Aorta (tissue), 5 donors: ENCODE results near the gene CNRIP1. TPM values are rescaled to one million over a fixed set of nuclear protein-coding genes. Genes with fewer than 3 reads are reported as not detected.

Experiments
- ATAC-seq: fragments of 200-7000 bp; cut with Tn5 transposase; one replicate; pipeline ENCODE4 v1.9.1; 2022; ENCODE audit warnings: moderate library complexity; ENCODE audit not compliant: low FRiP score
- DNase-seq, 2 donors: peaks; one replicate each; pipeline ENCODE4 v3.0.0-alpha.2; 2020
- H3K27ac ChIP-seq, 2 donors: one replicate each; pipeline ENCODE4 v1.5.1; 2013; ENCODE audit warnings: low read length in 2 of 2, mild to moderate bottlenecking in 2 of 2, moderate library complexity in 2 of 2, control low read depth in 1 of 2, inconsistent platforms in 1 of 2, low read depth in 1 of 2
- H3K27me3 ChIP-seq, 2 donors: one replicate each; pipeline ENCODE4 v1.6.1; 2013; ENCODE audit warnings: control low read depth in 1 of 2, low read length in 1 of 2, mild to moderate bottlenecking in 1 of 2, moderate library complexity in 1 of 2; ENCODE audit not compliant: insufficient read depth in 2 of 2, control insufficient read depth in 1 of 2
- H3K36me3 ChIP-seq, 2 donors: one replicate each; pipeline ENCODE4 v1.6.1; 2013; ENCODE audit warnings: control low read depth in 1 of 2, low read length in 1 of 2, mild to moderate bottlenecking in 1 of 2; ENCODE audit not compliant: insufficient read depth in 2 of 2, control insufficient read depth in 1 of 2
- H3K4me1 ChIP-seq, 2 donors: one replicate each; pipeline ENCODE4 v1.6.1; 2013; ENCODE audit warnings: low read length in 2 of 2, control low read depth in 1 of 2, mild to moderate bottlenecking in 1 of 2, moderate library complexity in 1 of 2; ENCODE audit not compliant: insufficient read depth in 2 of 2, control insufficient read depth in 1 of 2
- H3K4me3 ChIP-seq, 2 donors: one replicate each; pipeline ENCODE4 v1.5.1; 2013; ENCODE audit warnings: low read length in 2 of 2, control low read depth in 1 of 2, mild to moderate bottlenecking in 1 of 2
- H3K9me3 ChIP-seq: one replicate; pipeline ENCODE4 v1.6.1; 2013; ENCODE audit warnings: mild to moderate bottlenecking, low read length; ENCODE audit not compliant: control insufficient read depth
- WGBS, 2 donors: extraction: QIAGEN DNeasy Blood & Tissue Kit; methylation state at CpG; one replicate each; pipeline ENCODE4 v1.1.7; 2013; 5-methylcytosine and 5-hydroxymethylcytosine counted together
- intact Hi-C, 2 donors: fragments of 100-400 bp; cut with DNase I; formaldehyde crosslinking; loops; one replicate each; pipeline versions ENCODE4 v1.14.2 to v1.15.0; 2022
- polyA plus RNA-seq, 2 donors: library from polyadenylated mRNA; stranded (reverse); fragments of 200-250 nt; gene quantifications; one replicate each; pipeline ENCODE4 v1.2.3, GENCODE V29; 2013
- total RNA-seq, 2 donors: library from RNA; stranded (reverse); fragmentation: NEBNext Ultra II Directional; extraction: Animal tissue kit (Norgen Biotek cat#: 25700); gene quantifications; one replicate each; pipeline ENCODE4 v1.2.1, GENCODE V29; 2021
- donor health status: healthy with polysubstance abuse.
- donor health status: Bipolar disorder and iron deficiency.
- donor health status: DM: no; HTN: no; CAD: no.
- donor health status: DM: no; HTN: no; CAD: no.
- donor health status: DM: yes; HTN: yes; CAD: no.

Gene CNRIP1
- total and polyA plus RNA-seq, 4 donors = 24.8 to 40.7 (median 29.9) TPM

- Histone ChIP-seq H3K27ac (no peak overlapping the region), H3K27me3 (no peaks in the 10 kb centered on the region), H3K36me3 (no peaks in the 10 kb centered on the region), H3K4me1 (no peaks in the 10 kb centered on the region), H3K4me3 (no peak overlapping the region), H3K9me3 (no peaks in the 10 kb centered on the region)
- intact Hi-C loops = no loop called here
- no peak for DNase-seq
- 94% methylated on average over 10 to 12 of the region's 12 CpGs for WGBS, 2 donors
- no peak for ATAC-seq
Observed at GRCh38 chr2:68303033-68303901, 16.5 kb downstream of the CNRIP1 start.

- Histone ChIP-seq H3K27ac (no peak overlapping the region), H3K36me3 (no peaks in the 10 kb centered on the region), H3K27me3 (no peaks in the 10 kb centered on the region), H3K4me3 (no peak overlapping the region), H3K9me3 (no peaks in the 10 kb centered on the region), H3K4me1 (no peaks in the 10 kb centered on the region)
- no peak for ATAC-seq
- intact Hi-C loops = no loop called here
- no peak for DNase-seq
- 84 to 86% methylated on average over 3 of the region's 3 CpGs for WGBS, 2 donors
Observed at GRCh38 chr2:68302281-68302875, 17.4 kb downstream of the CNRIP1 start.

DNA sequence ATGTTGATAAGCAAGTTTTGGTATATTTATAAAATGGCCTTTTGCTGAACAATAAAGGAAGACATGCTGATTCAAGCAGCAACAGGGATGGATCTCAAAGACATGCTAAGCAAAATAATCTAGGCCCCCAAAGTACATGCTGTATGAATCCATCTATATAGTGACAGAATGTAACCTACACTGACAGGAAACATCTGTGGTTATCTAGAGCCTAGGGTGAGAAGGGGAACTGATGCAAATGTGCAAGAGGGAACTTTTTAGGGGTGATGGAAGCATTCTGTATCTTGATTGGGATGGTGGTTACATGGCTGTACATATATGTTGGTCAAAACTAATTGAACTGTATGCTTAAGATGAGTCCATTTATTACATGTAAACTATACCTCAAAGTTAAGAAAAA lies 24.2 kb downstream of the CNRIP1 start:
- intact Hi-C loops = no loop called here
- no peaks in the 10 kb centered on the region for H3K4me1 ChIP-seq
- H3K9me3 ChIP-seq = no peaks in the 10 kb centered on the region
- H3K4me3 ChIP-seq = no peak overlapping the region
- H3K36me3 ChIP-seq = no peaks in the 10 kb centered on the region
- no peaks in the 10 kb centered on the region for H3K27me3 ChIP-seq
- ATAC-seq (no peak), DNase-seq (no peak)
- no peak overlapping the region for H3K27ac ChIP-seq

DNA sequence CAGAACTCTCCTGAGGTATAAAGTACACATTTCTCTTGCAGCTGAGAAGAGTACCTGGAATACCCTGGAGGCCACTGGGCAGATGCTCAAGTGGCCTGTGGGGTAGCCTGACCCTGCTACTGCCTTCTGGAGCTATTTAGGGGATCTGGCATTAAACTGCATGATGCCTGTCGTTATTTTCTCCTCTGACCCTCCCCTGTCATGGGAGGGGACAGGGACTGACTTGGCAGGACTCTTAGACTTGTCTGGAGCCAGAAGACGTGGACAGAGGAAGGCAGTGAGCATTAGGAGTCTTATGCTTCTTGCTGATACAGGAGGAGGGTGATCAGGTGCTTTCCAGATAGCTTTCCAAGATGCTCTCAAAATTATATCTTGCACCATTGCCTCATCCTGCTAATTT lies 24.8 kb downstream of the CNRIP1 start:
- 45 to 47% methylated on average over 2 of the region's 2 CpGs for WGBS, 2 donors
- Histone ChIP-seq H3K4me3 (no peak overlapping the region), H3K9me3 (no peaks in the 10 kb centered on the region), H3K27me3 (no peaks in the 10 kb centered on the region), H3K27ac (no peak overlapping the region), H3K4me1 (no peaks in the 10 kb centered on the region), H3K36me3 (no peaks in the 10 kb centered on the region)
- DNase-seq (no peak), ATAC-seq (no peak)
- intact Hi-C loops = no loop called here

DNA sequence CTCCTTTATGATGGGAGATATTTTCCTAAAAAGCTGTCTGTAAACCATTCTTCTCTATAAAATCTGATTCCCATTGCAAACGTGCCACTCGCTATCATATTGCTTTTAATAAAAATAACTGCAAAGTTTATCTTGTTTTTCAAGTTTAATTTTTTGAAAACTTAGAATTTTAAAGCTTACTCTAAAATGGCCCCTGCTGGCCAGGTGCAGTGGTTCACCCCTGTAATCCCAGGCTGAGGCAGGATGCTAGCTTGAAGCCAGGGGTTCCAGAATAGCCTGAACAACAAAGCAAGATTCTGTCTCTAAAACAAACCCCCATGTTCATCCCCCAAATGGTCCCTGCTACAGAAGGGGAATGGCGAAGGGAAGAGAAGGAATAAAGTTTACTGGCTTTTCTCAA lies 25.6 kb downstream of the CNRIP1 start:
- Histone ChIP-seq H3K4me1 (no peaks in the 10 kb centered on the region), H3K27ac (no peak overlapping the region), H3K4me3 (no peak overlapping the region), H3K36me3 (no peaks in the 10 kb centered on the region), H3K9me3 (no peaks in the 10 kb centered on the region), H3K27me3 (no peaks in the 10 kb centered on the region)
- WGBS, 2 donors = 83% methylated on average over 3 of the region's 3 CpGs
- intact Hi-C loops = no loop called here
- DNase-seq = no peak
- ATAC-seq = no peak

DNA sequence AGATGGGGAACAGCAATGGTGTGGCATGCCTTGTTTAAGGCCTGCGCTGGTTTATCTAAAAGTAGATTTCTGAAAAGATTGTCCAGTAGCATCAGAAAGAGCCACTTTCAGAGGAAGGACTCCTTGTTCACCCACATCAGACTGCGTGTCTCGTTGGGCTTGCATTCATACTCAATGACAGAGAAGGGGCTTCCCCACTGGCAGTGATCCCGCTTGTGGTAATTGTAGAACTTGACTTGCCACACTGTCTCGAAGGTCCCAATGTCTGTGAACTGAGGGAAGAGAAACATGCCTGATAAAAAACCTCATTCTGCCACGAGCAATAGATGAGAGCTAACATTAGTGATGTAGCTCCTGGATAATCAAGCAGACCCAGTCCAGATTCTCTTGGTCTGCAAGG lies 26.0 kb downstream of the CNRIP1 start:
- DNase-seq (no peak), ATAC-seq (no peak)
- Histone ChIP-seq H3K36me3 (no peaks in the 10 kb centered on the region), H3K27me3 (no peaks in the 10 kb centered on the region), H3K9me3 (no peaks in the 10 kb centered on the region), H3K27ac (no peak overlapping the region), H3K4me3 (no peak overlapping the region), H3K4me1 (no peaks in the 10 kb centered on the region)
- intact Hi-C loops = no loop called here
- 84 to 86% methylated on average over 6 of the region's 6 CpGs for WGBS, 2 donors

DNA sequence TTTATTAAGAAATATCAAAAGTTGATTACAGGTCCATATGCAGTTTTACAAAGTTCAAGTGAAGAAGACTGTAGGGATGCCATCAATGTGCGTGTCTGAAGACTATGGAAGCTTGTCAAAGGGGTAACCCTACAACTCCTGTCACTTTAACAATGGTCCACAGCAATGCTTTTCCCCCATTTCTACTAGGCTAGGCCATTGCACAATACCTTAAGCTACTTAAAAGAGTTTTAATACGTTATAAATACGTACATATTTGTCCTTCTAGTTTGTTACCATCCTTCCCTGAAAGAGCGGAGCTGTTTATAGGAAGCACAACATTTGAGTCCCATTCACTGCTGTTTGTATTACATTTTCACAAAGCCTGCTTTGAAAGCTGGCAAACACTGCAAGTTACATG lies 26.7 kb downstream of the CNRIP1 start:
- intact Hi-C loops = no loop called here
- no peaks in the 10 kb centered on the region for H3K27me3 ChIP-seq
- H3K27ac ChIP-seq = no peak overlapping the region
- no peaks in the 10 kb centered on the region for H3K9me3 ChIP-seq
- H3K4me3 ChIP-seq = no peak overlapping the region
- no peaks in the 10 kb centered on the region for H3K36me3 ChIP-seq
- H3K4me1 ChIP-seq = no peaks in the 10 kb centered on the region
- DNase-seq (no peak), ATAC-seq (no peak)
- WGBS, 2 donors = 92 to 94% methylated on average over 4 of the region's 4 CpGs

DNA sequence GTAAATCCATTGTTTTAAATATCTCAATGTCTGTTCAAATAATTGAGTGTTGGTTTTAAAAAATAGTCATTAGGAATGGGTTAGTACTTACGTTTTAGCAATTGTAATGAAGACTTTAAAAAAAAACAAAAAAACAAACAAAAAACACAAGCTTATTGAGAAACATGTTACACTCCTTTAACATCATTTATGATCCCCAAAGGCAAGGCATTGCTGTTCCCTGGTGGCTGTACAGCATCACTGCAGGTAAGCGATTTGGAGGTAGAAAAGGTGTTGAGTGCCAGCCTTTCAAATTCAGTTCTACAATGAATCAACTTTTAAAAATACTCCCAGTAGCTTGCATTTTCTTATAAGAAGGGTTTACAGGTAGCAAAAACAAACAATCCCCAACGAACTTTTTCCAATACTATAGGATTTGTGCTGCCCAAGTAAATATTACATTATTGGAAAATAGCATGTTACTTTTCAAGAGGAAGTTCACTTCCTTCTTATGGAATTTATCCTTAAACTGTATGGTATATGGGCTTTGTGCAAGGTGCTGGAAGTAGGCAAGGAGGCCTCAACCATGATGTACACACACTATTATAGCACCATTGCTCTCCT lies 27.5 kb downstream of the CNRIP1 start:
- ATAC-seq (no peak), DNase-seq (no peak)
- H3K4me3 ChIP-seq = no peak overlapping the region
- no peak overlapping the region for H3K27ac ChIP-seq
- no peaks in the 10 kb centered on the region for H3K4me1 ChIP-seq
- H3K9me3 ChIP-seq = no peaks in the 10 kb centered on the region
- intact Hi-C loops = no loop called here
- no peaks in the 10 kb centered on the region for H3K36me3 ChIP-seq
- H3K27me3 ChIP-seq = no peaks in the 10 kb centered on the region
- WGBS, 2 donors = 49 to 52% methylated on average over 3 of the region's 3 CpGs

- intact Hi-C loops = no loop called here
- WGBS, 2 donors = 76 to 84% methylated on average over 6 of the region's 6 CpGs
Observed at GRCh38 chr2:68291314-68291713, 28.4 kb downstream of the CNRIP1 start.

More at GRCh38 chr2:68291314-68291713, 28.4 kb downstream of the CNRIP1 start:
- no peak for ATAC-seq
- Histone ChIP-seq H3K36me3 (no peaks in the 10 kb centered on the region), H3K27me3 (no peaks in the 10 kb centered on the region), H3K4me1 (no peaks in the 10 kb centered on the region), H3K9me3 (no peaks in the 10 kb centered on the region), H3K27ac (no peak overlapping the region), H3K4me3 (no peak overlapping the region)
- DNase-seq = no peak
